ENCODE results near the gene ZNF862.

The ZNF862 gene

DNA sequence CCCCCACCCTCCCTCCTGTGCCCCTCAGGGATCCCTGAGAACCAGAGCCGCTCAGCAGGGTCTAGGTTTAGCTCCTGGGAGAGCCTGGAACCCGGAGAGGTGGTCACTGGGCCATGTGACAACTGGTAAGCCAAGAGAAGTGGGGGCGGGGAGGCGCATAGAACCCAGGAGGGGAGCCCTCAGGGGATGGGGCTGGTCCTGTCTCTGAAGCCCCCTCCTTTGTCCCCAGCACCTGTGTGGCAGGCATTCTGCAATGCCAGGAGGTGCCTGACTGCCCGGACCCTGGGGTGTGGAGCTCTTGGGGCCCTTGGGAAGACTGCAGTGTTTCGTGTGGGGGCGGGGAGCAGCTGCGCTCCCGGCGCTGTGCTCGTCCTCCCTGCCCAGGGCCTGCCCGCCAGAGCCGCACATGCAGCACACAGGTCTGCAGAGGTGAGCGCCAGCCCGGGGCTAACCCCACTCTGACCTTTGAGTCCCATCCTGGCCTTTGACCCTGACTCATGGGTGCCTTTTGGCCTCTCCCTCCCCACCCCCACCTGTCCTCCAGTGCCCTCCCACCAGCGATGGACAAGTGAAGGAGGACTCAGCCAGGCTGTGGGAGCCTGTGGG lies 22.4 kb upstream of the ZNF862 start:
- H3K4me3 ChIP-seq (ENCODE audit: low read length): no peak overlapping the region
- DNase-seq (ENCODE audit: low read depth): no peak
- TF ChIP-seq, protein P1, sequence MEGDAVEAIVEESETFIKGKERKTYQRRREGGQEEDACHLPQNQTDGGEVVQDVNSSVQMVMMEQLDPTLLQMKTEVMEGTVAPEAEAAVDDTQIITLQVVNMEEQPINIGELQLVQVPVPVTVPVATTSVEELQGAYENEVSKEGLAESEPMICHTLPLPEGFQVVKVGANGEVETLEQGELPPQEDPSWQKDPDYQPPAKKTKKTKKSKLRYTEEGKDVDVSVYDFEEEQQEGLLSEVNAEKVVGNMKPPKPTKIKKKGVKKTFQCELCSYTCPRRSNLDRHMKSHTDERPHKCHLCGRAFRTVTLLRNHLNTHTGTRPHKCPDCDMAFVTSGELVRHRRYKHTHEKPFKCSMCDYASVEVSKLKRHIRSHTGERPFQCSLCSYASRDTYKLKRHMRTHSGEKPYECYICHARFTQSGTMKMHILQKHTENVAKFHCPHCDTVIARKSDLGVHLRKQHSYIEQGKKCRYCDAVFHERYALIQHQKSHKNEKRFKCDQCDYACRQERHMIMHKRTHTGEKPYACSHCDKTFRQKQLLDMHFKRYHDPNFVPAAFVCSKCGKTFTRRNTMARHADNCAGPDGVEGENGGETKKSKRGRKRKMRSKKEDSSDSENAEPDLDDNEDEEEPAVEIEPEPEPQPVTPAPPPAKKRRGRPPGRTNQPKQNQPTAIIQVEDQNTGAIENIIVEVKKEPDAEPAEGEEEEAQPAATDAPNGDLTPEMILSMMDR (conservative IDR thresholded peaks at IDR 0.05; ENCODE audit: low read length): no peak

DNA sequence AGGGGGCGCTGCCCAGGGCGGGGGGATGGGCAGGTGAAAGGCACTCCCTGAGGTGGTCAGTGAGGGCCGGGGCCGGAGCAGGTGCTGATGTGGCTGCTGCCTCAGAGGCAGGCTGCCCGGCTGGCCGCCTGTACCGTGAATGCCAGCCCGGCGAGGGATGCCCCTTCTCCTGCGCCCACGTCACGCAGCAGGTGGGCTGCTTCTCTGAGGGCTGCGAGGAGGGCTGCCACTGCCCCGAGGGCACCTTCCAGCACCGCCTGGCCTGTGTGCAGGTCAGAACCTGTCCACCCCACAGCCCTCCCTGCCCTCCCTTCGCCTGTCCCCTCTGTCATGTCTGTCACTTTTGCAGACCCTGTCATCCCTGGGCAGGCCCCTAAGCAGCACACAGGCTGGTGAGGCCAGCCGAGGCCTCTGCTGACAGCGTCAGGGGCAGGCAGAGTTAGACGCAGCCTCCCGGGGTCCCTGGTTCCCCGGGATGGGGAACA lies 21.9 kb upstream of the ZNF862 start:
- H3K4me3 ChIP-seq (ENCODE audit: low read length): no peak overlapping the region
- TF ChIP-seq, protein P1 (conservative IDR thresholded peaks at IDR 0.05; ENCODE audit: low read length): no peak
- no peak for DNase-seq (ENCODE audit: low read depth)

DNA sequence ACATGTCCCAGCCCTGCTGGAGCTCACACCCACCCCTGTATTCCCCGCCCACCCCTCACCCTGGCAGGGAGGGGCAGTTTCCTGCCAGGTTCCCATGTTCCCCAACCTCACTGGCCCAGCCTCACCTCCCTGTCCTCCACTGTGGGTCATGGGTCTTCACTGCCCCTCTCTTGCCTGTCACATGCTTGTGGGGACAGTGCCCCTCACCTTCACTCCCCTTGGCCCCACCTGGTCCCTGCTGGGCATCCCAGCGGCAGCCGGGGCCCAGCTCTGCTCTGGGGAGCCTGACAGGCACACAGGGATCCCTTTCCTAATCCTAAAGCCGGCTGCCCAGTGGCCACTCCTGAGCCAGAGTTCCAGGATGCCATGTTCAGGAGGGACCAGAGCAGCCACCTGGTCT lies 21.4 kb upstream of the ZNF862 start:
- H3K4me3 ChIP-seq (ENCODE audit: low read length): no peak overlapping the region
- DNase-seq (ENCODE audit: low read depth): no peak
- TF ChIP-seq, protein P1 (conservative IDR thresholded peaks at IDR 0.05; ENCODE audit: low read length): no peak

DNA sequence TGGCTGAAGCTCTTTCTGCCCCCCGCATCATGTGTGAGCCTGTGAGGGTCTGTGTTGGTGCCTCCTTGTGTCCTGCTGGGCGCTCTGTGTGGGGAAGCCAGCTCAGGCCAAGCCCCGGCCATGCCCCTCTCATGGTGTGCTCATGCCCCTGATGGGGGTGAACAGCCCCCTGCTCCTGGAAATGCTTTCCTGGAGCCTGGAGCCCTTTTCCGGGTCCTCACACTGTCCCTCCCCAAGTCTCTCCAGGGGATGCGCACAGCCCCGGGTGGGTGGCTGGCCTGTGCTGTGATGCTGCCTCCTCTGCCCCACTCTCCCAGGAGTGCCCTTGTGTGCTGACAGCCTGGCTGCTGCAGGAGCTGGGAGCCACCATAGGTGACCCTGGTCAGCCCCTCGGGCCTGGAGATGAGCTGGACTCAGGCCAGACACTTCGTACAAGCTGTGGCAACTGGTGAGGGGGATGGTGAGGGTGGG lies 20.8 kb upstream of the ZNF862 start:
- TF ChIP-seq, protein P1 (conservative IDR thresholded peaks at IDR 0.05; ENCODE audit: low read length): no peak
- no peak overlapping the region for H3K4me3 ChIP-seq (ENCODE audit: low read length)
- no peak for DNase-seq (ENCODE audit: low read depth)

DNA sequence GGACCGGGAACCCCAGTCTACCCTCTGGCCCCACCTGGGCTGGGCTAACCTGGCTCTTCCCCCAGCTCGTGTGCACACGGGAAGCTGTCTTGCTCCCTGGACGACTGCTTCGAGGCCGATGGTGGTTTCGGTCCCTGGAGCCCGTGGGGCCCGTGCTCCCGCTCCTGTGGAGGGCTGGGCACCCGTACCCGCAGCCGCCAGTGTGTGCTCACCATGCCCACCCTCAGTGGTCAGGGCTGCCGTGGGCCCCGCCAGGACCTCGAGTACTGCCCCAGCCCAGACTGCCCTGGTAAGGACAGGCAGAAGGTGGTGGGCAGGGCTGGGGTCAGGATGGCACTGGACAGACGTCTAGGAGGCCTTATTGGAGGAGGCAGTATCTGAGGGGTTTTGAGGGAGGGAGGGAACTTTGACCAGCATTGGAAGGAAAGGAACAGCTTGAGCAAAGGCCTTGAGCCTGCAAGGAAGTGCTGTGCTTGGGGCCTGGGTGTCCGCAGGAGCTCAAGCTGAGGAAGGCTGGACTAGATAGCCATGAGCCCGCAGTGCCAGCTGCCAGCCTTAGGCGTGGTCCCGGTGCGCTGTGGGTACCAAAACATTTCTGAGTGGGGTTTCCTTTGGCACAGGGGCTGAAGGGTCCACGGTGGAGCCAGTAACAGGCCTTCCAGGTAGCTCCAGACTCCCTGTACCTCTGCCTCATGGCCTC lies 20.2 kb upstream of the ZNF862 start:
- TF ChIP-seq, protein P1 (conservative IDR thresholded peaks at IDR 0.05; ENCODE audit: low read length): no peak
- no peak for DNase-seq (ENCODE audit: low read depth)
- no peak overlapping the region for H3K4me3 ChIP-seq (ENCODE audit: low read length)

DNA sequence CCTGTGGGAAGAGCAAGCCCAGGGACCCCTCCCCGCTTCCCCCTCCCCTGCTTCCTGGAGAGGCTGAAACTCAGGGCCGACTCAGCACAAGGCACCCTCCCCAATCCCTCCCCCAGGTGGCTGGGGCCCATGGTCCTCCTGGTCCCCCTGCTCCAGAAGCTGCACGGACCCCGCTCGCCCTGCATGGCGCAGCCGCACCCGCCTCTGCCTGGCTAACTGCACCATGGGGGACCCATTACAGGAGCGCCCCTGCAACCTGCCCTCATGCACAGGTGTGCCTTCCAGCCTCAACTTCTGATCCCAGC lies 19.7 kb upstream of the ZNF862 start:
- no peak for DNase-seq (ENCODE audit: low read depth)
- TF ChIP-seq, protein P1 (conservative IDR thresholded peaks at IDR 0.05; ENCODE audit: low read length): no peak

More for the DNA sequence above, 19.7 kb upstream of the ZNF862 start:
- H3K4me3 ChIP-seq (ENCODE audit: low read length): no peak overlapping the region

All from AG10803 (cell line).